HG03575 (cell line): ENCODE data around the gene BRIP1.

ENCODE experiments used
- ATAC-seq: cut with Tn5 transposase; IDR thresholded peaks from one replicate; pipeline ENCODE4 v1.9.1; 2021; ENCODE audit not compliant: unreplicated experiment, insufficient number of reproducible peaks, low FRiP score; ENCODE audit errors: extremely low read depth

Gene BRIP1

DNA sequence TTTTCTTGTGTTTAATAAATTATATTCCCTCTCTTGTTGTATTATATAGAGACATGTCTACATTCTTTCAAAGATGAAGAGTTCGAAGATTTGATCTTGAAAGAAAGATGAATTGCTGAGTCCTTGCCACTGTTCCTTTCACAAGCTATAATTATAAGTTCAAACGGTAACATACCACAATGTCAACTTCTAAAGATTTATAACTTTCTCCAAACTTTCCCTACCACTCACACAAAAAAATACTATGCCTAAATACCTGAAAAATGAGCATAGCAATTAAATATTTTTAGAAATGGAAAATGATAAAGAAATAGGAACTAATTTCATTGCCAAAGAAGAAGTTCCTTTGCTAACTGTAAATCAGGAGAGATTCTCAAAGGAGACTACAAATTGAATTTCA, 50.6 kb downstream of the BRIP1 start:
- no peak for ATAC-seq

- ATAC-seq: no peak
These were observed 53.4 kb downstream of the BRIP1 start for GRCh38 chr17:61809816-61810392.

GRCh38 chr17:61808442-61808841, 54.9 kb downstream of the BRIP1 start:
- ATAC-seq: no peak

DNA sequence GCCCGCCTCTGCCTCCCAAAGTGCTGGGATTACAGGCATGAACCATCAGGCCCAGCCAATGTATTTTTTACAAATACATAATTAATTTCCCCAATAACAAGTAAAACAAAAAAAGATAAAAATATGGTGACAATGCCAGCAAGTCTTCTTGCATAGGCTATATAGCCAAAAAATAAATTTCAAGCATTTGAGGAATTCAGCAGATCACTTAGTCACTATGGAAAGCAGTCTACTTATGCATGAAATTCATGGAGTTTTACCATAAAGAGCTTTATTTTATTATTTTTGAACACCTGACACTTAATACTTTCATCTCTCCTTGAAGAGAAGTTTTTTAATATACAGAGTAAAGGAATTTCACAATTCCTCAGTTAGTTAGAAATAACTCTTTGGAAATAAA, 56.4 kb downstream of the BRIP1 start:
- no peak for ATAC-seq

- ATAC-seq: no peak
These were observed 57.1 kb downstream of the BRIP1 start for GRCh38 chr17:61806081-61806828.

- ATAC-seq: no peak
These were observed 57.9 kb downstream of the BRIP1 start for GRCh38 chr17:61805399-61805798.

GRCh38 chr17:61803796-61804195, 59.5 kb downstream of the BRIP1 start:
- no peak for ATAC-seq

GRCh38 chr17:61803216-61803615, 60.1 kb downstream of the BRIP1 start:
- ATAC-seq: no peak

GRCh38 chr17:61799812-61800484, 63.4 kb downstream of the BRIP1 start:
- no peak for ATAC-seq

GRCh38 chr17:61797283-61797682, 66.0 kb downstream of the BRIP1 start:
- no peak for ATAC-seq

- no peak for ATAC-seq
These were observed 67.8 kb downstream of the BRIP1 start for GRCh38 chr17:61795546-61795945.

DNA sequence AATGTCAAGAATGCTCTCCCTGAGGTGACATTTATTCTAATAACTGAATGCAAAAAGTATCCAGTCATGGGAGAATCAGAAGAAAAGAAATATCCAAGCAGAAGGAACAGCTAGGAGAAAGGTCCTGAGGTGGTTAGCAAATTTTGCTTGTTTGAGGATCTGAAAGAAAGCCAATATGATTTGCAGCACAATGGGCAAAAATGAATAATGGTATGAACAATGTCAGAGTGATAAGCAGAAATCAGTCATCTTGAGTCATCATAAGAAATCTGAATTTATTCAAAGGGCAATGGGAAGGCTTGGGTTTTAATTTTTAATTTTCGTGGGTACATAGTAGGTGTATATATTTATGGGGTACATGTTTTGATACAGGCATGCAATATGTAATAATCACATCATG, 68.5 kb downstream of the BRIP1 start:
- ATAC-seq: no peak

DNA sequence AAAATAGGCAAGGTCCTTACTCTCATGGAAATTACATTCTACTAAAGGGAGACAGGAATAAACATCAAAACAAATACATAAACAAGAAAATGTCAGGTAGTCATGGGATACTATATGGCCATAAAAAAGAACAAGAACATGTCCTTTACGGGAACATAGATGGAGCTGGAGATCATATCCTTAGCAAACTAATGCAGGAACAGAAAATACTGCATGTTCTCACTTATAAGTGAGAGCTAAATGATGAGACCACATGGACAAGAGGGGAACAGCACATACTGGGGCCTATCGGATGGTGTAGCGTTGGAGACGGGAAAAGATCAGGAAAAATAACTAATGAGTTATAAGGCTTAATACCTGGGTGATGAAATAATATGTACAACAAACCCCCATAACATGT, 69.1 kb downstream of the BRIP1 start:
- ATAC-seq: no peak

- no peak for ATAC-seq
These were observed 69.8 kb downstream of the BRIP1 start for GRCh38 chr17:61793565-61793964.

DNA sequence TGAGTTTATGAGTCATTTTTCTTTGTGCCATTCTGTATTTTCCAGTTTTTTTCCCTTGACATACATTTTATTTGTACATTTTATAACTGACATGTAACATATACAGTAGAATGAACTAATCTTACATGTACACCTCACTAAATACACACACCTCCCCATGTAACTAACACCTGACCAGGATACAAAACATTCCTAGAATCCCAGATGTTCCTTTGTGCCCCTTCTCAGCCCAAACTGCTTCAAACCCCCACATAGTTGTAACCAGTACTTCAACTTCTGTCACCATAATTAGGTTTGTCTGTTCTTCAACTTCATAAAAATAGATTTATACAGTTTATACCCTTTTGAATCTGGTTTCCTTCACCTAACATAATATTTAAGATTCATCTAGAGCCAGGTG, 73.5 kb downstream of the BRIP1 start:
- ATAC-seq: no peak

DNA sequence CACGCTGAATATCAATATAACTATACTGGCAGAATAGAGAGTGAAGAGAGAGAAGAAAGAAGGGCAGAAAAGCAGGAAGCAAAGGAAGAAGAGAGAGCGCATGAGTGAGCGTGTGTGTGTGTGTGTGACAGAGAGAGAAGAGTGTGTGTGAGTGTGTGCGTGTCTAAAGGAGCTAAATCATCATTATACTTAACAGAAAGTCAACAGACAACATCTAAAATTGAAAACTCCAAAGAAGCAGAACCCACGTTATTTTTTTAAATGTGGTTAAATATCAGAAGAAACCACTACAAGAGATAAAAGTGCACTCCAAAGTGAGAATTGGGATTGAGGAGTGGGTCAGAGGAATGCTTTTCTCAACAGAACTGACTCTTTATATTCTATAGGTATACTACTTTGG, 77.2 kb downstream of the BRIP1 start:
- no peak for ATAC-seq

GRCh38 chr17:61784510-61784909, 78.8 kb downstream of the BRIP1 start:
- no peak for ATAC-seq

GRCh38 chr17:61783556-61784304, 79.6 kb downstream of the BRIP1 start:
- no peak for ATAC-seq

DNA sequence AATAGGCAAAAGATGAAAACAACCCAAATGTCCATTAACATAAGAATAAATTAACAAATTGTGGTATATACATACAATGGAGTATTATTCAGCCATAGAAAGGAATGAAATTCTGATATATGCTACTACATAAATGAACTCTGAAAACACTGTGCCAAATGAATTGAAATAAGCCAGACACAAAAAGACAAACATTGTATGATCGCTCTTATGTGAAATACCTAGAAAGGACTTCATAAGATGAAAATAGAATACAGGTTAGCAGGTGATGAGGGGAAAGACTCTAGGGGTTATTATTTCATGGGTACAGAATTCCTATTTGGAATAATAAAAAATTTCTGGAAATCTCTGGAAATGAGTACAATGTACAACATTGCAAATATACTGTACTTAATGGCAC, 80.2 kb downstream of the BRIP1 start:
- no peak for ATAC-seq

DNA sequence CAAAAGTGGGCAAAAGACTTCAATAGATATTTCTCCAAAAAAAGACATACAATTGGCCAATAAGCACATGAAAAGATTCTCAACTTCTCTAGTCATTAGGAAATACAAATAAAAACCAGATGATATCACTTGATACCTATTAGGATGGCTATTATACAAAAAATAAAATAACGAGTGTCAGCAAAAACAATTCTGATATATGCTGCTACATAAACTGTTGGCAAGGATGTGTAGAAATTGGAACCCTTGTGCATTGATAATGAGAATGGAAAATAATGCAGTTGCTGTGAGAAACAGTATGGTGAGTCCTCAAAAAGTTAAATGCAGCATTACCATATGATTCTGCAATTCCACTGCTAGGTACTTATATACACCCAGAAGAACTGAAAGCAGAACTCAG, 80.6 kb downstream of the BRIP1 start:
- ATAC-seq: no peak
